GM12874 (cell line): ENCODE measurements around the gene ZFP30.

Experiments
- TF ChIP-seq, protein P1 (sequence below): IDR thresholded peaks from 2 replicates; pipeline ENCODE4 v1.5.1; 2011; ENCODE audit warnings: low read depth, mild to moderate bottlenecking, control low read depth, low read length, moderate library complexity; ENCODE audit not compliant: insufficient read depth

ZFP30 gene

DNA sequence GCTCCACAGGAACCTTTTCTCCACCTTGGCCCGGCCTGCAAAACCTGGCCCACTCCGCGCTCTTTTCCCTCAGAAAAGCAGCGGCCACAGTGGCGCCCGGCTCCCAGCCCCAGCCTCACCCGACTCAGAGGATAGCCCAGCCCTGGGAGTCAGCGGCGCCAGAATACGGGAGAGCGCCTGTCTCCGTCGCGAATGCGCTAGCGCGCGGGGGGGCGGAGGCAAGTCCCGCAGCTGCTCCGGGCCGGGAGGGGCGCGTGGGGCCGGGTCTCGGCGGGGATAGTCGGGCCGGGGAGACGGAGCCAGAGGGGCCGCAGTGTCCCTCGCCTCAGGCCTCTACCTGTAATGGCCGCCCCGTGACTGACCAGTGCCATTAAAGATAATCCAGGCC, at the start of gene ZFP30:
Gene ZFP30 (minus strand): TSS at position 165 of the 388 bp plus-strand sequence. CDS start 7,643 bp downstream, outside the sequence.
- TF ChIP-seq, protein P1, sequence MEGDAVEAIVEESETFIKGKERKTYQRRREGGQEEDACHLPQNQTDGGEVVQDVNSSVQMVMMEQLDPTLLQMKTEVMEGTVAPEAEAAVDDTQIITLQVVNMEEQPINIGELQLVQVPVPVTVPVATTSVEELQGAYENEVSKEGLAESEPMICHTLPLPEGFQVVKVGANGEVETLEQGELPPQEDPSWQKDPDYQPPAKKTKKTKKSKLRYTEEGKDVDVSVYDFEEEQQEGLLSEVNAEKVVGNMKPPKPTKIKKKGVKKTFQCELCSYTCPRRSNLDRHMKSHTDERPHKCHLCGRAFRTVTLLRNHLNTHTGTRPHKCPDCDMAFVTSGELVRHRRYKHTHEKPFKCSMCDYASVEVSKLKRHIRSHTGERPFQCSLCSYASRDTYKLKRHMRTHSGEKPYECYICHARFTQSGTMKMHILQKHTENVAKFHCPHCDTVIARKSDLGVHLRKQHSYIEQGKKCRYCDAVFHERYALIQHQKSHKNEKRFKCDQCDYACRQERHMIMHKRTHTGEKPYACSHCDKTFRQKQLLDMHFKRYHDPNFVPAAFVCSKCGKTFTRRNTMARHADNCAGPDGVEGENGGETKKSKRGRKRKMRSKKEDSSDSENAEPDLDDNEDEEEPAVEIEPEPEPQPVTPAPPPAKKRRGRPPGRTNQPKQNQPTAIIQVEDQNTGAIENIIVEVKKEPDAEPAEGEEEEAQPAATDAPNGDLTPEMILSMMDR, result no peak

GRCh38 chr19:37699057-37699456, 43.8 kb upstream of the ZFP30 start:
- TF ChIP-seq, protein P1, result no peak

DNA sequence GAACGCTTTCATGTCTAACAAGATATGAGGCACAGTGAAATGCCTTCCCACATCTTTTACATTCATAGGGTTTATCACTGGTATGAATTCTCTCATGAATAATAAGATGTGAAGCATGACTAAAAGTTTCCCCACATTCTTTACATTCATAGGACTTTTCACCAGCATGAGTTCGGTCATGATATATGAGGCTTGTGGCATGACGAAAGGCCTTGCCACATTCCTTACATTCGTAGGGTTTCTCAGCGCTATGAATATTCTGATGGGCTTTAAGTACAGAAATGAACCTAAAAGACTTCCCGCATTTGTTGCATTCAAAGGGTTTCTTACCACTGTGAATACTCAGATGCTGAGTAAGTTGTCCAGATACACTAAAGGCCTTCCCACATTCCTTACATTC, 43.0 kb upstream of the ZFP30 start:
- TF ChIP-seq, protein P1, result no peak

DNA sequence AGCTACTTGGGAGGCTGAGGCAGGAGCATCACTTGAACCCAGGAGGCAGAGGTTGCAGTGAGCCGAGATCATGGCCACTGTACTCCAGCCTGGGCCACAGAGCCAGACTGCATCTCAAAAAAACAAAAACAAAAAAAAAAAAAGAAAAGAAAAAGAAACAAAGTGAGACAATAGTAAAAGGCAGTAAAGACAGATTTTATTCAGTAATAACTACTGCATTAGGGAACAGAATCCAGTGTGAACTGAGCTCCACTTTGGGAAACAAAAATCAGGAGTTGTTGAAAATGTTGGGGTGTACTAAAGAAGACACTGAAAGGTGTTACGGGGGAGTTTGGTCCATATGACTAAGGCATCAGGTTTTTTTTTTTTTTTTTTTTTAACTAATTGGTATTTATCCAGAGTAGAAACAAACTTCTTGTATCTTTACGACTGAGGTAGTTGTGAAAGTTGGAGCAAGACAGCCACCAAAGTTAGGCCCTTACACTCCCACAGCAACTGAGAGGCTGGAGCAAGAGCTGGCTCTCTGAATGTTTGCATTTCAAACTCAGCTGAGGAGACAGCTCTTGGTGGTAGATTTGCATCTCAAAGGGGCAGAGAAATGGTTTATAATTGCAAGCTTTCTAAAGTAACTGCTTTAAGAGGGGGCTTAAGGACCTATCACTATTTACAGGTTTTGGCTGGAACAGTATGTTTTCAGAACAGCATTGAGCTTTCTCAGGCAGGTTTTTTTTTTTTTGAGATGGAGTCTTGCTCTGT, 40.1 kb upstream of the ZFP30 start:
- TF ChIP-seq, protein P1, result no peak

DNA sequence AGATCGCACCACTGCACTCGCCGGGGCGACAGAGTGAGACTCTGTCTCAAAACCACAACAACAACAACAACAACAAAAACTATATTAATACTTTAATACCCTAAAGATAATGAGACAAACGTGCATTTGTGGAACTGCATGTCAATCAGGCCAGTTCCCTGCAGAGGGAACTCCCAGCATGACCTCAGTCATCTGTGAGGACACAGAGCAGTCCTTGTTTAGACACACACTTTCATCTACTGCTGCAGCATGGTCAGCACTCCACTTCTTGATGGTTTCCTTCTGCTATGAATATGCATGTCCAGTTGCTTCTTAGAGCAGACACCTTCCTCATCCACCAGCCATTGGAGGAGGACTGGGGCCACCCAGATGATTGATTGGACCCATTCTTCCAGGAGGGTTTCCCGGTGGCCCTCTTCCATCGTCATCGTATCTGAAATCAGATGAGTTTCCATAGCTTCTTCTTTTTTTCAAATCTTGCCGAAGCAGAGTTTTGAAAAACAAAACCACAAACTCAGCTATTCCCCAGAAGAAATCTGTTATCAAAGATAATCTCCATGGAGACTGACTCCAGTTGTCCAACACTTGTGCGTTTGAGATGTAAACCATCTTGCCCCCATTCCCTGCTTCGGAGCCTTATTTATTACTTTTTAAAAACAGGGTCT, 37.8 kb upstream of the ZFP30 start:
- TF ChIP-seq, protein P1, result no peak

DNA sequence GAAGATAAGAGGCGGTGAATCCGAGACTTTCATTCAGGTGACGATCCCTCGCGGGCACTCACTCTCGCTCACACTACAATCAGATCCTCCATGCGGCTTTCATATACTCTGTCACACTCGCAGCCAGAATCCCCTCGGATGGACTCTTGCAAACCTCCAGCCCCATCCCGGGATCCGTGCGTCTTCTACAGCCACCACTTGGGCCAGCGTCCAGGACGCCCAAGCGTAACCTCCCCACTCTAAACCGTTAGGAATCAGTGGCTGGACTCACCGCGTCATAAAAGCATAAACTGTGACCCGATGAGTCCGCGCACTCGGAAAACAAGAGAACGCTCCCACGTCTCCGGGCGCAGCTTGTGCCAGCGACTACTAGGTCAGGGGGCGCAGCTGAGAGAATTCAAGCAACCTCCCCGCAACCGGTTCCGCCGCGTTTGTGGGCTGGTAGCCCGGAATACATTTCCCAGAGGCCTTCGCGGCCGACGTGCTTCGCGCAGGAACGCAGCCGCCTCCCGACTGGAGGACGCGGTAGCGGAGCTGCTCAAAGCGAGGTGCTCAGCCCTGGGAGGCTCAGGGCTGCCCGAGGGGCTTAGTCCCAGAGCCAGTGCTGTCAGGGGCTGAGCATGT, 36.7 kb upstream of the ZFP30 start:
- TF ChIP-seq, protein P1, result no peak

DNA sequence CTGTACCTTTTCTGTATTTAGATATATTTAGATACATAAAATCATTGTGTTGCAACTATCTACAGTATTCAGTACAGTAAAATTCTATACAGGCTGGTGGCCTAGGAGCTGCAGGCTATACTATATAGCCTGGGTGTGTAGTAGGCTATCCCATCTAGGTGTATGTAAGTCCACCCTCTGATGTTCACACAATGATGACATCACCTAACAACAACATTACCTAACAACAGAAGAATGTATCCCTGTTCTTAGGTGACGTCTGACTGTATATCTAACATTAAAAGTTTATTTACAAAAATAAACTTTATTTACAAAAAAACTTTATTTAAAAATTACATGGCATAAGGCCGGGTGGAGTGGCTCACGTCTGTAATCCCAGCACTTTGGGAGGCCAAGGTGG, 28.3 kb upstream of the ZFP30 start:
- TF ChIP-seq, protein P1, result no peak
